ENCODE results near the gene TASP1. TPM values are rescaled to one million over a fixed set of nuclear protein-coding genes. Genes with fewer than 3 reads are reported as not detected.
"Not testable (repeated sequence)": the region's sequence is repeated elsewhere in the genome, so short reads cannot be mapped to it uniquely, and the experiment has no call there.

TASP1 gene
- polyA plus RNA-seq, 1 donor (not counting 4 experiments of a cell fraction or from before 2014, with no cell fraction given) = 17.4 TPM

- no peaks in the 10 kb centered on the region for H3K9me1 ChIP-seq (ENCODE audit: control insufficient read depth, extremely low read depth, insufficient read depth, low read length)
- peak overlapping the region; percentile 96 for H3K9ac ChIP-seq (ENCODE audit: control insufficient read depth, extremely low read depth, insufficient read depth, low read length)
- peaks cover 53% of the 10 kb centered on the region for H3K79me2 ChIP-seq (ENCODE audit: control insufficient read depth, insufficient read depth, low read length)
- H3K4me1 ChIP-seq (ENCODE audit: control insufficient read depth, extremely low read depth, insufficient read depth, low read length) = peaks cover 8% of the 10 kb centered on the region
- peak overlapping the region; percentile 54 for H2AFZ ChIP-seq (ENCODE audit: control insufficient read depth, low read length)
- H3K9me3 ChIP-seq (ENCODE audit: control insufficient read depth, low read depth, low read length) = no peaks in the 10 kb centered on the region
- H4K20me1 ChIP-seq (ENCODE audit: control insufficient read depth, extremely low read depth, insufficient read depth, low read length) = no peaks in the 10 kb centered on the region
- no peak for DNase-seq (ENCODE audit: low read depth, low spot score)
- H3K4me2 ChIP-seq (ENCODE audit: control insufficient read depth, extremely low read depth, insufficient read depth, low read depth, low read length) = peak overlapping the region; percentile 80
- no peak for TF ChIP-seq EZH2 (IDR thresholded peaks at IDR 0.05; ENCODE audit: low read length)
- no peaks in the 10 kb centered on the region for H3K27me3 ChIP-seq (ENCODE audit: control insufficient read depth, extremely low read depth, insufficient read depth, low read length)
- H3K27ac ChIP-seq (ENCODE audit: control insufficient read depth, insufficient read depth, low read length) = peak overlapping the region; percentile 94
- H3K36me3 ChIP-seq (ENCODE audit: control insufficient read depth in 2 of 2, extremely low read depth in 1 of 2, insufficient read depth in 2 of 2, low read length in 2 of 2) = no peaks in the 10 kb centered on the region
- dilution Hi-C loops (cut with MboI; ENCODE audit: extremely low pct_ligation_motif_present, low sequenced_read_pairs) = no loop called here
- H3K4me3 ChIP-seq (ENCODE audit: control insufficient read depth in 2 of 3, extremely low read depth in 1 of 3, insufficient read depth in 2 of 3, low read depth in 1 of 3, low read length in 3 of 3) = peak overlapping the region; percentile 92 to 96 (median 95)
- FAIRE-seq = no peak
Measured at GRCh38 chr20:13638162-13638495, 603 bp downstream of the TASP1 start.

DNA sequence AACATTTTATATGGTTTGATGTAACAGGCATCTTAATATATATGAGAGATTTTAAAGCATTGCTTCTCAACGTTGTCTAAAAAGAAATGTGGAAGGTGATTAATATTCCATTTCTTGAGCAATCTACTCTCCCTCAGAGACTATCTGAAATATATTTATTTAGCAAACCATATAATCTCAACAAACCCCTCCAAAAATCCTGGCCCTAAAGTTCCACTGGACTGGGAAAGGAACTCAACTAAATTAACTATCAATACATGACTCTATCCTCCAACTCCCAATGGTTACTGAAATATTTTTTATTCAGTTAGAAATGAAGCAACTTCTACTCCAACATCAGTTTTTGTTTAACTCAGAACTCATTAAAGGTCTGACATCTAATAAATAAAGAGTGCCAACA, 6.3 kb downstream of the TASP1 start:
- H3K79me2 ChIP-seq (ENCODE audit: control insufficient read depth, insufficient read depth, low read length) = peaks cover 73% of the 10 kb centered on the region
- FAIRE-seq = no peak

DNA sequence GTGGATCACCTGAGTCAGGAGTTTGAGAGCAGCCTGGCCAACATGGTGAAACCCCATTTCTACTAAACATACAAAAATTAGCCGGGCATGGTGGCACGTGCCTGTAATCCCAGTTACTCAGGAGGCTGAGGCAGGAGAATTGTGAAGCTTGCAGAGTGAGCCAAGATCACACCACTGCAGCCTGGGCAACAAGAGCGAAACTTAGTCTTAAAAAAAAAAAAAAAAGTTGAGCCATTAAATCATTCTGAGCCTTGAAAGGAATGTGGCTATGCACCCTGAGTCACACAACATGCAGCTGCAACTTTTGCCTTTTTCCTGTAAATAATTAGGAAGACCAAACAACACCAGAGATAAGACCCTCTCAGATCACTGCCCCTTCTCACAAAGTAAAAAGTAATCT, 11.2 kb downstream of the TASP1 start:
- H3K9me3 ChIP-seq (ENCODE audit: control insufficient read depth, low read depth, low read length); H3K4me3 ChIP-seq (ENCODE audit: control insufficient read depth in 2 of 3, extremely low read depth in 1 of 3, insufficient read depth in 2 of 3, low read depth in 1 of 3, low read length in 3 of 3); FAIRE-seq; H3K9me1 ChIP-seq (ENCODE audit: control insufficient read depth, extremely low read depth, insufficient read depth, low read length); H3K9ac ChIP-seq (ENCODE audit: control insufficient read depth, extremely low read depth, insufficient read depth, low read length); H3K36me3 ChIP-seq (ENCODE audit: control insufficient read depth in 2 of 2, extremely low read depth in 1 of 2, insufficient read depth in 2 of 2, low read length in 2 of 2); dilution Hi-C loops (cut with MboI; ENCODE audit: extremely low pct_ligation_motif_present, low sequenced_read_pairs); H3K4me2 ChIP-seq (ENCODE audit: control insufficient read depth, extremely low read depth, insufficient read depth, low read depth, low read length); H3K27me3 ChIP-seq (ENCODE audit: control insufficient read depth, extremely low read depth, insufficient read depth, low read length); H2AFZ ChIP-seq (ENCODE audit: control insufficient read depth, low read length); H4K20me1 ChIP-seq (ENCODE audit: control insufficient read depth, extremely low read depth, insufficient read depth, low read length); DNase-seq (ENCODE audit: low read depth, low spot score); H3K27ac ChIP-seq (ENCODE audit: control insufficient read depth, insufficient read depth, low read length): not testable (repeated sequence)
- H3K4me1 ChIP-seq (ENCODE audit: control insufficient read depth, extremely low read depth, insufficient read depth, low read length) = peaks cover 11% of the 10 kb centered on the region
- H3K79me2 ChIP-seq (ENCODE audit: control insufficient read depth, insufficient read depth, low read length) = peaks cover 34% of the 10 kb centered on the region

More for the DNA sequence above, 6.3 kb downstream of the TASP1 start:
- no peaks in the 10 kb centered on the region for H3K27me3 ChIP-seq (ENCODE audit: control insufficient read depth, extremely low read depth, insufficient read depth, low read length)
- H4K20me1 ChIP-seq (ENCODE audit: control insufficient read depth, extremely low read depth, insufficient read depth, low read length) = no peaks in the 10 kb centered on the region
- TF ChIP-seq, protein P1, sequence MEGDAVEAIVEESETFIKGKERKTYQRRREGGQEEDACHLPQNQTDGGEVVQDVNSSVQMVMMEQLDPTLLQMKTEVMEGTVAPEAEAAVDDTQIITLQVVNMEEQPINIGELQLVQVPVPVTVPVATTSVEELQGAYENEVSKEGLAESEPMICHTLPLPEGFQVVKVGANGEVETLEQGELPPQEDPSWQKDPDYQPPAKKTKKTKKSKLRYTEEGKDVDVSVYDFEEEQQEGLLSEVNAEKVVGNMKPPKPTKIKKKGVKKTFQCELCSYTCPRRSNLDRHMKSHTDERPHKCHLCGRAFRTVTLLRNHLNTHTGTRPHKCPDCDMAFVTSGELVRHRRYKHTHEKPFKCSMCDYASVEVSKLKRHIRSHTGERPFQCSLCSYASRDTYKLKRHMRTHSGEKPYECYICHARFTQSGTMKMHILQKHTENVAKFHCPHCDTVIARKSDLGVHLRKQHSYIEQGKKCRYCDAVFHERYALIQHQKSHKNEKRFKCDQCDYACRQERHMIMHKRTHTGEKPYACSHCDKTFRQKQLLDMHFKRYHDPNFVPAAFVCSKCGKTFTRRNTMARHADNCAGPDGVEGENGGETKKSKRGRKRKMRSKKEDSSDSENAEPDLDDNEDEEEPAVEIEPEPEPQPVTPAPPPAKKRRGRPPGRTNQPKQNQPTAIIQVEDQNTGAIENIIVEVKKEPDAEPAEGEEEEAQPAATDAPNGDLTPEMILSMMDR (optimal IDR thresholded peaks at IDR 0.05 in 1 of 3, IDR thresholded peaks at IDR 0.05 in 1 of 3, conservative IDR thresholded peaks at IDR 0.05 in 1 of 3; ENCODE audit: extremely low read depth in 1 of 3, insufficient read depth in 2 of 3, low read length in 3 of 3) = no peak
- TF ChIP-seq EZH2 (IDR thresholded peaks at IDR 0.05; ENCODE audit: low read length) = no peak
- H2AFZ ChIP-seq (ENCODE audit: control insufficient read depth, low read length) = no peak overlapping the region
- no peaks in the 10 kb centered on the region for H3K9me1 ChIP-seq (ENCODE audit: control insufficient read depth, extremely low read depth, insufficient read depth, low read length)
- no peak overlapping the region for H3K4me2 ChIP-seq (ENCODE audit: control insufficient read depth, extremely low read depth, insufficient read depth, low read depth, low read length)
- H3K4me3 ChIP-seq (ENCODE audit: control insufficient read depth in 2 of 3, extremely low read depth in 1 of 3, insufficient read depth in 2 of 3, low read depth in 1 of 3, low read length in 3 of 3) = no peak overlapping the region
- DNase-seq (ENCODE audit: low read depth, low spot score) = no peak
- dilution Hi-C loops (cut with MboI; ENCODE audit: extremely low pct_ligation_motif_present, low sequenced_read_pairs) = no loop called here
- no peak overlapping the region for H3K27ac ChIP-seq (ENCODE audit: control insufficient read depth, insufficient read depth, low read length)
- no peak overlapping the region for H3K9ac ChIP-seq (ENCODE audit: control insufficient read depth, extremely low read depth, insufficient read depth, low read length)
- peaks cover 9% of the 10 kb centered on the region for H3K4me1 ChIP-seq (ENCODE audit: control insufficient read depth, extremely low read depth, insufficient read depth, low read length)
- H3K9me3 ChIP-seq (ENCODE audit: control insufficient read depth, low read depth, low read length) = no peaks in the 10 kb centered on the region
- peaks cover 4 to 5% of the 10 kb centered on the region in 2 experiments for H3K36me3 ChIP-seq (ENCODE audit: control insufficient read depth in 2 of 2, extremely low read depth in 1 of 2, insufficient read depth in 2 of 2, low read length in 2 of 2)
